HG03064 (cell line): ENCODE results near the gene MRPL55.
"Not testable (repeated sequence)": the region's sequence is repeated elsewhere in the genome, so short reads cannot be mapped to it uniquely, and the experiment has no call there.

Experiments
- ATAC-seq: cut with Tn5 transposase; IDR thresholded peaks from one replicate; pipeline ENCODE4 v1.9.1; 2021; ENCODE audit warnings: low read depth; ENCODE audit not compliant: unreplicated experiment

MRPL55 gene

GRCh38 chr1:228125185-228125584, 16.1 kb upstream of the MRPL55 start:
- ATAC-seq = no peak

DNA sequence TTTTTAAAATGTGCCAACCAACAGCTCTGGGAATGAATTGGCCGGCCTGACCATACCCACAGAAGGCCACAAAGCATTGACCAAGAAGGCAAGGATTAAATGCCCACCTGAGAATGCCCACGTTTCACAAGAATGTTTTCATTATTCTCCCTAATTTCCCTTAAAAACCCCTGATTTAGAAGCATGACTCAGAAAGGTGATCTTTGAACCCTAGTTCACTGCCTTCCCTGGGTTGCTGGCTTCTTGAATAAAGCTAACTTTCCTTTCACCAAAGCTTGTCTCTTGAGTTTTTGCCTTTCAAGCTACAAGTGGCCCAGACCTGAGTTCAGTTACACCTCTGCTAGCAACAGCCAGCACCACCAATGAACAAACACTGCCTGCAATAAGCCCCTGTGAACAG, 14.4 kb upstream of the MRPL55 start:
- ATAC-seq = no peak

- ATAC-seq = no peak
These were observed 13.9 kb upstream of the MRPL55 start for GRCh38 chr1:228122921-228123441.

GRCh38 chr1:228120857-228121489, 11.9 kb upstream of the MRPL55 start:
- no peak for ATAC-seq

DNA sequence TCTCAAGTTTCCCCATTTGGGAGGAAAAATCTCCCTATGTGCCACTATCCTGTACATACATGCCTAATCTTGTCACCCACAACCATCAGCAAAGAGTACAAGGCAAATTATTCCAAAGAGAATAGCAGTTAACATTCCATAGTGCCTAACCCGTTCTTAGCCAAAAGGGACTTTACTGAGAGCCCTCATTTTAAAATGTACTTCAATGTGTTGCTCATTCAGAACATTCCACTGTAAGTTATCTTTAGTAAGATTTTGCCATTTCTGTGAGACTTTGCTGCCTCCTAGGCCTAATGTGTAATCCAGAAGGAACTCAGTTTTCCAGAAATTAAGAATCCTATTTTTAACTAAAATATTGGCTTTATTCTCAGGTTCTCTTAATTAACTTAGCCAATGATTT, 11.3 kb upstream of the MRPL55 start:
- no peak for ATAC-seq

DNA sequence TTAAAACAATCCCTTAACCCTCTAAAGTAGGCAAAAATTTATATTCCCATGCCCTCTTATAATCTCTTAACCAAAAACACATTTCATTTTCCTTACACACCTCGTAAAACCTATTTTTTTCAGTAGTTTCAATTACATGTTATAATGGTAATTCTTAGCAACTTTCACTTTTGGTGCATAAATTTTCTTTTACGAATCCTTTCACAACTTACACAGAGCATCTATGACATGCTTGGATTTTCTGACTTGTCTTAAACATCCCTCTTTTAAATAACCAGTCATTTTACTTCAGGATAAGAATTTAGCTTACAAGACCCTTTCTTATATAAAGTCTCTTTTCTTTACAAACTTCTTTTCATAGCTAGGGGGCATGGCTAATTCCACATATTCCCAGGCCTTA, 8.9 kb upstream of the MRPL55 start:
- ATAC-seq = no peak

DNA sequence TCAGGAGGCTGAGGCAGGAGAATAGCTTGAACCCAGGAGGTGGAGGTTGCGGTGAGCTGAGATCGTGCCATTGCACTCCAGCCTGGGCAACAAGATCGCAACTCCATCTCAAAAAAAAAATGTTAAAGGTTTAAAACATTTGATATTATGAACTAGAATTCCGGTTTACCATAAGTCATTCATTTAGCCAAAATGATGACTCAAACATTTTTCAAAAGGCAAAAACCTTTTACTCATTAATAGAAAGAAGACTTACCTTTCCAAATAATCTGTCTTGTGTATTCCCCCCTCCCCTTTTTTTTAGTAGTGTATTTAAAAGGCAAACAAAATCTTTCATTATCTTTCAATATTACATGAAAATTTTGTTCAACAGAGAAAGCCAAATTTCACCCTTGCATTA, 8.2 kb upstream of the MRPL55 start:
- ATAC-seq = no peak

DNA sequence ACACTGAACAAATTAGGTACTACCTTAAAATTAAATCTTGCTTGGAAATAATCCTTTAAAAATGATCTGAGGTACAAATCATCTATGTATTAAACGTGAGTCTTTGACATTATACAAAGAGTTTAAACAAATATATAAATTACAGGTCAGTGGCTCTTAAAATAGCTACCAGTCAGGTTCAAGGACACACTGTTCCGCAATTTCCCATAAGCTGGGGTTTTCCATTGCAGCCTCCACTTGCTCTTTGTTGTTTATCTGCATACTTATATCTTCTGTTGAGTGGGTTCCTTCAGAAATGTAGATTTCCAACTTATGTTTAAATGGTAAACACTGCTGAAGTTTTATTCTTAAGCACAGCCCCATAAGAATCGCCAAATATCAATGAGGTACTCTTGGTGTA, 5.7 kb upstream of the MRPL55 start:
- no peak for ATAC-seq

DNA sequence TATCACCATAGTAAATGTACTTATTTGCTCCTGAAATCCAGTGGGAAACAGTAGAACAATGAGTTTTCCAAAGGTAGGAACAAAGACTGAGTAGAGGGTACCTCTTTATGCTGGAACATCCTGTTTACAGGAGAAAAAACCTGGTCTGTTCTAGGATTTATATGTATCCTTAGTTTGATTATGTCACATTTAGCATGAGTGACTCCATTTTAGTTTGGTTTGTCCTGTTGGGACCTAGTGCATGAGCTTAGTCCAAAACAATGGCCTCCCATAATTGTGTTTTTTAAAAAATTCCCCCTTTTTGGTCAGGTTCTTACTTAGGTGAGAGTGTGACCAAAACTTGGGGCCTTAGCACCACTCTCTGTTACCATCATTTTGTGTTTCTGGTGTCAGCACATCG, 3.5 kb upstream of the MRPL55 start:
- no peak for ATAC-seq

DNA sequence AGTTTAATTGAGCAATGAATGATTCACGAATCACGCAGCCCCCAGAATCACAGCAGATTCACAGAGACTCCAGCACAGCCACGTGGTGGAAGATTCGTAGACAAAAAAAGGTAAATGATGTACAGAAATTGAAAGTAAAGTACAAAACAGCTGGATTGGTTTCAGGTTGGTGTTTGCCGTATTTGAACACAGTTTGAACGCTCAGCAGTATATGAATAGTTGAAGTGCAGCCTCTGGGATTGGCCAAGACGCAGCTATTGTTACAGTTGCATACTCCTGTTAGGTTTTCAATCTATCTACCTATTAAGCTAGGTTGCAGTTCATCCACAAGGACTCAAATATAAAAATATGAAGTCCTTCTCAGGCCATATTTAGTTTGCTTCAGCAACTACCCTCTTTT, 3.1 kb upstream of the MRPL55 start:
- ATAC-seq = no peak

- ATAC-seq = not testable (repeated sequence)
These were observed 2.2 kb upstream of the MRPL55 start for GRCh38 chr1:228111315-228111714.

DNA sequence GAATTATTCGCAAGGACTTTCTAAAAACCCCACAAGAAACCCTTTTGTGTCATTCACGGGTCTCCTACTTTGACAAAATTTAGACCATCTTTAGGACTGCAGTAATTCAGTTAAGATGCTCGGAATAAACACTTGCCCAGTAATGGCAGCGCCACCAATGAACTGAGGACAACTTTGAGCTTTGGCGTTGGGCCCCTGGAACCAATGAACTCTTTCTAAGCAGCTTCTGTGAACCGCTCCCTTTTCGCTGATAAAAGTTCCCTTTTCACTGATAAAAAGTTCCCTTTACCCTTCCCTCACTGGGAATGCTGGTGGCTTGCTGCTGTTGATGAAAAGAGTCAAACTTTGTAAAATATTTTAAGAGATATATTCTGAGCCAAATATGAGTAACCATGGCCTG, 1.5 kb upstream of the MRPL55 start:
- no peak for ATAC-seq

DNA sequence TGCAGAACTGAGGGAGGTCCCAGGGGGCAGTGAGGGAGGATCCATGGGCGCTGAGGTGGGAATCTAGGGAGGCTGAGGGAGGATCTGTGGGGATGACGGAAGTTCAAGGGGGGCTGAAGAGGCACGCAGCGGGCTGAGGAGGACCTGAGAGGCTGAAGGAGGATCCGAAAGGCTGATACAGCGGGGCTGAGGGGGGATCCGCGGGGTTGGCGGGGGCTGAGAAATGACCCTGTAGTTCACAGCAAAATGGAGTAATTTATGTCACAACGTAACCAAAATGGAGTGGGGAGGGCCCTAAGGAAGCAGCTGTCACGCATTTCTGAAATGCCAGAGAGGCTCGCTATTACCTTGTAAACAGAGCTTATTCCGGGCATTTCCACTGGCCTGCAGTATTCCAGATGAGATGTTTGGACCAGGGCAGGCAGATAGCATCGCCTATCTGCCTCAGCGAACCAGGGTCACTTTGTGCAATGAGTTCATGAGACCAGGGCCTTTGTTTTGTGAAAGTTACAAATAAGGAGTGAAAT, 926 bp upstream of the MRPL55 start:
- ATAC-seq = peak; percentile 2

- ATAC-seq = peak; percentile 9
These were observed 392 bp downstream of the MRPL55 start for GRCh38 chr1:228108742-228109072.

DNA sequence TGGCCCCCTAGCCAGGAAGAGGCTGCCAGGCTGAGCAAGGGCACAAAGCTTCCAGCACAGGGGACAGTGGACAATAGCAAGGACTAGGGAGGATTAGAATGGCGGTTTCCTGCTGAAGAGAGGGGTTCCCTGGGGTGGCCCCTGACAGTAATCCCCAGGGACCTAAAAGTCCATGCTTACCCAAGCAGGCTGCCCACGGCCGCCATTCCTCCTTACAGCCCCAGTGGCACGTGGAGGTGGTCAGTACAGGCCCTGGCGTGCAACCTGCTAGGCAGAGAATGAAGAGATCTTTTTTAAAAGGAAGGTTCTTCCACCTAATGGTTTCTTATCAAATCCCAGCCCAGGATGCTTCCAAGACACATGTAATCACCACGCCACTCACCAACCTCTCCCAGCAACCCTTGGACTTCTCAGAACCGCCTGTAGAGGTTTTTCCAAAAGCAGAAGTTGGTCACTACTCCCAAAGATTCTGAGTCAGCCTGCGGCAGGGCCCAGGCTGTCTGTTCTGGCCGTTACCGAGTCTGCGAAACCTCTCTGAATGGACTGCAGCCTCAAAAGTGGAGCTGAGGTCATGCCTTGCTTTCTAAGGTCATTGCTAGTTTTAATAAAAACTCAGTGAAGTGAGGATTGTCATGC, 926 bp downstream of the MRPL55 start:
- no peak for ATAC-seq

DNA sequence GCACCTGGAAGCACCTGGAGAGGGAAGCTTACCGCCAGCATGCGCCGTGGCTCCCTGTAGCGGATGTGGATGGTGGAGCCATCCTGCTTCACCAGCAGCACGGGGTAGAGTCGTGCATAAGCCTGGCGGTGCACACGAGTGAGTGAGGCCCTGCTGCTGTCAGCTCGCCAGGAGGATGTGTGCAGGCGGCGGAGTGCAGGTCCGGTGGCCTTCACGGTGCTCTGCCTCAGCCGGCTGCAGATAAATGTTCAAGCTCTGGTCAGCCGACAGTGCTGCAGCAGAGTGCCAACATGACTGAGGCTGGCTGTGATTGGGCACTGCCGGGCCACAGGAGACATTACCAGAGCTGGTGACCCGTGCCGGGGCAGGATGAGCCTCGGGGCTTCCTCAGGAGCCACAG, 1.5 kb downstream of the MRPL55 start:
- ATAC-seq = no peak

DNA sequence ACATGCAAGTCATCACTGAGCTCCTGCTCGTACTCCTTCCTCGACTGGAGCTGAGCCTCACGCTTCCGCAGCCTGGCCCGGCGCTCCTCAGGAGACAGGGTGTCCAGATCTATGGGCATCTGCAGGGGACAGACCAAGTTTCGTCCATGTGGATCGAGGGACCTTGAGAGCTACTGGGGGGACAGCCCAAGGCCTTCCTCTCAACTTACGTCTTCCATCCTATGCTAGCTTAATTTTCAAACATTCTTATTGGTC, 2.4 kb downstream of the MRPL55 start:
- ATAC-seq = no peak

DNA sequence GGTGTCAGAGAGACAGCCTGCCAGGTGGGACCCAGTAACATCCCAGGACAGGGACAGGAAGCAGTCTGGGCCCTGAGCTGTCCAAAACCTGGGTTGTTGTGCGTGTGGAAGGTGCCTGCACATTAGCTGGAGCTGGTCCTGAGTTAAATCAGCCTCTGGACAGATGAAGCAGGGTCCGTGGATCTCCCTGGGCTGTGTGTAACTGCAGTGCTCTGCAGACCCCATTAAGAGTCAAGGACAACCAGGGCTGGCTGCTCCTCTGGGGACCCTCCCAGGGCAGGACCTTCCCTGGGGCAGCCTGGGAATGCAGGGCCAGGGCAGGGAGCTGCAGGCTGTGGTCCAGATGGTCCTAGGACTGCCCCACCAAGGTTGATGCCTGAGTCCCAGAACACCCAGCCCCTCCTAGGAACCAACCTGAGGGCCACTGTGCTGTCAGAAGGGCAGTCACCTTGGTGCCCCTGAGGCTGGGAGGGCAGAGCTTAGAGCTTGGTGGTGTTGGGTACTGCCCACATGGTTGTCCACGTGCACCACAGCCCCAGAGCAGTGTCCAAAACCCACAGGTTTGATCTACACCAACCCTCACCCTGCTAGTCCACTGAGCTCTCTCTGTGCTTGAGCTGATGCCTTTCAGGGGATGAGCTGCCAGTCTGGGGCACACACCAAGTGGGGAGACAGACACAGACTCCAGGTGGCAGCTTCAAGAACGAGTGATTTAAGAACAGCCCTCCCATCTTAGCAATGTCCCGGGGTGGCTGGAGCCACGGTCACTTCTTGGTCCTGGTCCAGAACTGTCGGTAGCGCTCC, 2.9 kb downstream of the MRPL55 start:
- ATAC-seq = no peak

GRCh38 chr1:228105270-228105995, 3.7 kb downstream of the MRPL55 start:
- no peak for ATAC-seq

DNA sequence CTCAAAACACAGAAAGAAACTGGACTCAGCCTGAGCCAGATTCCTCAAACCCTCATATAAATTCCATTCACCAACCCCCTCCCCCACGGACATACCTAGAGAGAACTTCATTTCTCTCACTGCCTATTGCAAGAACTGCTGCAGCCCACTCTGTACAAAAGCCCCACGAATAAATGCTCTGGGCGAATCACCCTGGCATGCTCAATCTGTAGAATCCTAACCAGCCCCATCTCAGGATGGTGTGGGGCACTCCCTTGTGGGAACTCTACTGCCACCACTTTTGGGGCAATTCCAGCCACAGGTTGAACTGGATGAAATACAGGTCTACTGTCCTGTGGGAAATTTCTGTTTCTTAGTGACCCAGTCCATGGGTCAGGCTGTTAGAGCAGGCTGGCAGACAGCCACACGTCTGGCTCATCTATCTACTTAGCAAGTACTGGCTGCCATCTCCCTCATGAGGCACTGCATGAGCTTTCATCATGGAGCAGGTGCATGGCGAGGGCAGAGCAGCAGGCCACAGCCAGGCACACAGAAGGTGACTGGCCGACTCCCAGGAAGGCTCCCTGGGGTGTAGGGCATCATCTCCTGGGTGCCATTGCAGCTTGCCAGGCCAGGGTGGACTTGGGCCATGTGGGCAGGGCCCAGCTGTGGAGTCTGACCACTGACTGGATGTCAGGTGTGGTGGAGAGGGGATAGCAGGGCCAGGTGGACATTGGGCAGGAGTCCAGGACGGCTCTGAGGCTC, 4.4 kb downstream of the MRPL55 start:
- no peak for ATAC-seq
